Testis (tissue), 3 donors: ENCODE measurements around the gene PPM1D. TPM values are rescaled to one million over a fixed set of nuclear protein-coding genes. Genes with fewer than 3 reads are reported as not detected.
"Not testable (repeated sequence)": the region's sequence is repeated elsewhere in the genome, so short reads cannot be mapped to it uniquely, and the experiment has no call there.

ENCODE experiments used
- DNase-seq: peaks from one replicate; pipeline ENCODE4 v3.0.0-alpha.2; 2019
- H3K27ac ChIP-seq, 2 donors: fragments of 200-600 bp; sonication (generic); one replicate each; pipeline ENCODE4 v1.5.1; 2019
- H3K27me3 ChIP-seq: fragments of 200-600 bp; sonication (generic); one replicate; pipeline ENCODE4 v1.5.1; 2019
- H3K36me3 ChIP-seq: fragments of 200-600 bp; sonication (generic); one replicate; pipeline ENCODE4 v1.5.1; 2017; ENCODE audit warnings: low read depth; ENCODE audit errors: missing control alignments
- H3K4me1 ChIP-seq: fragments of 200-600 bp; sonication (generic); one replicate; pipeline ENCODE4 v1.5.1; 2019
- H3K4me3 ChIP-seq, 2 donors: fragments of 200-600 bp; sonication (generic); one replicate each; pipeline ENCODE4 v1.5.1; 2017 to 2019
- H3K9me3 ChIP-seq: fragments of 200-600 bp; sonication (generic); one replicate; pipeline ENCODE4 v1.5.1; 2017
- CTCF ChIP-seq, 3 experiments: fragments of 450-650 bp in 2 of 3; fragments of 200-600 bp in 1 of 3; sonication (generic) in 1 of 3; IDR thresholded peaks; one replicate each; pipeline ENCODE4 v1.5.1; 2016 to 2019; ENCODE audit warnings: antibody characterized with exemption in 3 of 3, mild to moderate bottlenecking in 2 of 3, moderate library complexity in 1 of 3
- POLR2A ChIP-seq: fragments of 450-650 bp; IDR thresholded peaks from one replicate; pipeline ENCODE4 v1.6.1; 2017; ENCODE audit warnings: antibody characterized with exemption, mild to moderate bottlenecking, moderate library complexity
- WGBS, 2 donors: methylation state at CpG; one replicate each; pipeline ENCODE4 v1.1.5; 2018; 5-methylcytosine and 5-hydroxymethylcytosine counted together
- intact Hi-C: fragments of 100-400 bp; cut with DNase I; formaldehyde crosslinking; loops from one replicate; pipeline ENCODE4 v1.15.1; 2023; ENCODE audit warnings: low total_unique reads
- polyA plus RNA-seq: library from polyadenylated mRNA; stranded (reverse); fragments of 350-450 nt; fragmentation: Illumina TruSeq; extraction: RNeasy Lipid Tissue Mini Kit (QIAGEN cat#74804); gene quantifications from one replicate; pipeline ENCODE4 v1.2.3, GENCODE V29; 2014; ENCODE audit warnings: low read depth, low replicate concordance; ENCODE audit not compliant: insufficient read depth
- total RNA-seq, 2 donors: library from RNA; depleted of rRNA; stranded (reverse); fragments of >200 nt; gene quantifications; one replicate each; pipeline ENCODE4 v1.2.3, GENCODE V29; 2016

The PPM1D gene
- total and polyA plus RNA-seq, 3 donors from 2014 or later, result 31.5 to 40.7 (median 34.9) TPM

GRCh38 chr17:60602385-60602742 lies 2.4 kb downstream of the PPM1D start:
- Histone ChIP-seq H3K4me1 (peaks cover 14% of the 10 kb centered on the region), H3K9me3 (no peaks in the 10 kb centered on the region), H3K27me3 (no peaks in the 10 kb centered on the region), H3K4me3 (peak overlapping the region; percentile 81 to 94), H3K36me3 (no peaks in the 10 kb centered on the region), H3K27ac (peak overlapping the region; percentile 97 to 99)
- peak; percentile 42 for DNase-seq
- WGBS, 2 donors, result 4 to 5% methylated on average over 12 of the region's 12 CpGs
- TF ChIP-seq CTCF (IDR thresholded peaks at IDR 0.05), result no peak
- TF ChIP-seq POLR2A, result no peak
- intact Hi-C loops, result no loop called here

GRCh38 chr17:60602871-60603270 lies 2.9 kb downstream of the PPM1D start:
- no peak for DNase-seq
- intact Hi-C loops, result no loop called here
- peak overlapping the region in 1 of 2 donors; percentile 99 for H3K27ac ChIP-seq
- H3K27me3 ChIP-seq, result no peaks in the 10 kb centered on the region
- peaks cover 14% of the 10 kb centered on the region for H3K4me1 ChIP-seq
- no peaks in the 10 kb centered on the region for H3K36me3 ChIP-seq
- no peaks in the 10 kb centered on the region for H3K9me3 ChIP-seq
- H3K4me3 ChIP-seq, result peak overlapping the region in 1 of 2 donors; percentile 81
- TF ChIP-seq CTCF (IDR thresholded peaks at IDR 0.05) (no peak), POLR2A (no peak)
- WGBS, 2 donors, result 4 to 12% methylated on average over 1 of the region's 1 CpG

GRCh38 chr17:60603477-60603876 lies 3.5 kb downstream of the PPM1D start:
- H3K9me3 ChIP-seq, H3K36me3 ChIP-seq, H3K27ac ChIP-seq, H3K4me3 ChIP-seq, H3K27me3 ChIP-seq, DNase-seq, intact Hi-C loops: not testable (repeated sequence)
- H3K4me1 ChIP-seq, result peaks cover 14% of the 10 kb centered on the region
- WGBS, 2 donors, result 67 to 83% methylated on average over 10 of the region's 10 CpGs

GRCh38 chr17:60604686-60605334 lies 4.8 kb downstream of the PPM1D start:
- H3K4me1 ChIP-seq, result peaks cover 14% of the 10 kb centered on the region
- 71 to 78% methylated on average over 5 of the region's 5 CpGs for WGBS, 2 donors
- no peaks in the 10 kb centered on the region for H3K27me3 ChIP-seq
- TF ChIP-seq CTCF (IDR thresholded peaks at IDR 0.05), result no peak
- TF ChIP-seq POLR2A, result no peak
- H3K4me3 ChIP-seq, result no peak overlapping the region
- H3K9me3 ChIP-seq, result no peaks in the 10 kb centered on the region
- no peak for DNase-seq
- H3K36me3 ChIP-seq, result no peaks in the 10 kb centered on the region
- peak overlapping the region in 1 of 2 donors; percentile 9 for H3K27ac ChIP-seq
- intact Hi-C loops, result no loop called here

GRCh38 chr17:60606036-60606435 lies 6.0 kb downstream of the PPM1D start:
- Histone ChIP-seq H3K36me3 (no peaks in the 10 kb centered on the region), H3K27ac (no peak overlapping the region), H3K27me3 (no peaks in the 10 kb centered on the region), H3K4me1 (peaks cover 14% of the 10 kb centered on the region), H3K4me3 (no peak overlapping the region), H3K9me3 (no peaks in the 10 kb centered on the region)
- DNase-seq, result no peak
- intact Hi-C loops, result no loop called here
- TF ChIP-seq CTCF (IDR thresholded peaks at IDR 0.05), result no peak
- no peak for TF ChIP-seq POLR2A
